DND-41 (cell line): Measurements from ENCODE around the gene FFAR2.

Experiments
- ATAC-seq: fragments of 200-7000 bp; cut with Tn5 transposase; 3 replicates; pipeline ENCODE4 v1.9.1; 2021; ENCODE audit warnings: low read depth; ENCODE audit not compliant: insufficient read depth
- DNase-seq: peaks from one replicate; pipeline ENCODE4 v3.0.0-alpha.2; 2020
- H2AFZ ChIP-seq: 2 replicates; pipeline ENCODE4 v1.6.0; 2012; ENCODE audit warnings: low read depth, low read length
- H3K27ac ChIP-seq: 2 replicates; pipeline ENCODE4 v1.5.1; 2012; ENCODE audit warnings: low read length, inconsistent platforms
- H3K27me3 ChIP-seq: fragments of 200-600 bp; sonication (generic); 2 replicates; pipeline ENCODE4 v1.6.0; 2012; ENCODE audit warnings: low read length, mild to moderate bottlenecking, inconsistent platforms; ENCODE audit not compliant: insufficient read depth, poor library complexity
- H3K36me3 ChIP-seq: 2 replicates; pipeline ENCODE4 v1.5.1; 2012; ENCODE audit warnings: low read length, inconsistent platforms; ENCODE audit not compliant: insufficient read depth
- H3K4me1 ChIP-seq: 2 replicates; pipeline ENCODE4 v1.5.1; 2012; ENCODE audit warnings: mild to moderate bottlenecking, low read length; ENCODE audit not compliant: insufficient read depth
- H3K4me2 ChIP-seq: 2 replicates; pipeline ENCODE4 v1.6.0; 2012; ENCODE audit warnings: mild to moderate bottlenecking, moderate library complexity, low read length, inconsistent platforms; ENCODE audit not compliant: insufficient read depth
- H3K4me3 ChIP-seq, 2 experiments: fragments of 200-600 bp in 1 of 2; shearing (Covaris generic) in 1 of 2; 2 replicates each; pipeline ENCODE4 v1.5.1; 2012 to 2016; ENCODE audit warnings: inconsistent platforms in 2 of 2, low read length in 2 of 2, mild to moderate bottlenecking in 2 of 2, low read depth in 1 of 2, moderate library complexity in 1 of 2
- H3K79me2 ChIP-seq: 2 replicates; pipeline ENCODE4 v1.6.0; 2012; ENCODE audit warnings: low read length, inconsistent platforms; ENCODE audit not compliant: insufficient read depth
- H3K9ac ChIP-seq: 2 replicates; pipeline ENCODE4 v1.6.0; 2012; ENCODE audit warnings: low read depth, mild to moderate bottlenecking, inconsistent platforms, low read length, moderate library complexity
- H3K9me3 ChIP-seq: 2 replicates; pipeline ENCODE4 v1.5.1; 2012; ENCODE audit warnings: low read length, moderate library complexity, mild to moderate bottlenecking, inconsistent platforms; ENCODE audit not compliant: insufficient read depth, severe bottlenecking
- H4K20me1 ChIP-seq: 2 replicates; pipeline ENCODE4 v1.6.0; 2012; ENCODE audit warnings: low read length; ENCODE audit not compliant: insufficient read depth
- CTCF ChIP-seq: IDR thresholded peaks from 2 replicates; pipeline ENCODE4 v1.5.1; 2012; ENCODE audit warnings: borderline replicate concordance, low read length, moderate library complexity, mild to moderate bottlenecking; ENCODE audit not compliant: poor library complexity, severe bottlenecking; ENCODE audit errors: extremely low read depth
- EZH2 ChIP-seq: IDR thresholded peaks from 3 replicates; pipeline ENCODE4 v1.6.1; 2012; ENCODE audit warnings: borderline replicate concordance, low read depth, mild to moderate bottlenecking, moderate library complexity, low read length, inconsistent platforms; ENCODE audit not compliant: severe bottlenecking

Gene FFAR2

GRCh38 chr19:35490364-35490763 lies 42.3 kb downstream of the FFAR2 start, which contains the start of gene KRTDAP:
Gene KRTDAP, minus strand, starts transcription at chr19:35490464. Its CDS starts 22 bp downstream, at chr19:35490442.
- Histone ChIP-seq H3K9ac (no peak within 1 kb of the TSS), H3K79me2 (no peaks in the 10 kb centered on the region)
- TF ChIP-seq EZH2 (no peak), CTCF (no peak)

GRCh38 chr19:35491836-35492360 lies 43.8 kb downstream of the FFAR2 start:
- Histone ChIP-seq H3K4me3 (no peak overlapping the region), H3K4me1 (peaks cover 5% of the 10 kb centered on the region), H2AFZ (no peak overlapping the region), H3K4me2 (no peak overlapping the region), H3K79me2 (no peaks in the 10 kb centered on the region), H3K36me3 (no peaks in the 10 kb centered on the region), H4K20me1 (no peaks in the 10 kb centered on the region), H3K9me3 (no peaks in the 10 kb centered on the region), H3K27me3 (peaks cover 24% of the 10 kb centered on the region), H3K27ac (no peak overlapping the region), H3K9ac (no peak overlapping the region)
- no peak for TF ChIP-seq CTCF
- no peak for TF ChIP-seq EZH2
- no peak for DNase-seq
- no peak for ATAC-seq

More at GRCh38 chr19:35490364-35490763, 42.3 kb downstream of the FFAR2 start, which contains the start of gene KRTDAP:
- H4K20me1 ChIP-seq = no peaks in the 10 kb centered on the region
- no peak within 1 kb of the TSS for H3K4me3 ChIP-seq
- H3K9me3 ChIP-seq = no peaks in the 10 kb centered on the region
- H2AFZ ChIP-seq = no peak within 1 kb of the TSS
- ATAC-seq = no peak
- no peaks in the 10 kb centered on the region for H3K36me3 ChIP-seq
- DNase-seq = no peak
- peaks cover 3% of the 10 kb centered on the region; the same call in 1 of the 2 replicates for H3K4me1 ChIP-seq
- no peak within 1 kb of the TSS for H3K4me2 ChIP-seq
- no peak within 1 kb of the TSS for H3K27ac ChIP-seq
- H3K27me3 ChIP-seq = peaks cover 26% of the 10 kb centered on the region

- Histone ChIP-seq H3K9me3 (no peaks in the 10 kb centered on the region), H2AFZ (no peak overlapping the region), H3K36me3 (no peaks in the 10 kb centered on the region), H3K79me2 (no peaks in the 10 kb centered on the region), H3K27me3 (peaks cover 20% of the 10 kb centered on the region), H3K27ac (no peak overlapping the region), H3K4me1 (peaks cover 5% of the 10 kb centered on the region), H3K9ac (no peak overlapping the region), H4K20me1 (no peaks in the 10 kb centered on the region), H3K4me3 (no peak overlapping the region), H3K4me2 (no peak overlapping the region)
- no peak for DNase-seq
- TF ChIP-seq CTCF (no peak), EZH2 (no peak)
- ATAC-seq = no peak
Measured at GRCh38 chr19:35493971-35494370, 45.9 kb downstream of the FFAR2 start.
